NCI-H146 treated with DMSO at 0.1 percent for 48 hours (cell line): ENCODE data around the gene SPIN2B.
A peak's percentile ranks its signal among the peaks of the same experiment; 100 is the strongest.
"Not testable (repeated sequence)": the region's sequence is repeated elsewhere in the genome, so short reads cannot be mapped to it uniquely, and the experiment has no call there.

Experiments
- DNase-seq: peaks from one replicate; lab custom pipeline; 2025; ENCODE audit not compliant: unreplicated experiment; lab: John Stamatoyannopoulos, UW

Gene SPIN2B

GRCh38 chrX:57121162-57121755 is at the start of gene SPIN2B:
Gene SPIN2B, minus strand, starts transcription at chrX:57121548.
- peak; percentile 77 for DNase-seq

GRCh38 chrX:57156397-57157049 is 35.2 kb upstream of the SPIN2B start:
- DNase-seq, result peak; percentile 1

- no peak for DNase-seq
Measured at GRCh38 chrX:57155171-57155570, 33.8 kb upstream of the SPIN2B start.

- not testable (repeated sequence) for DNase-seq
Measured at GRCh38 chrX:57152222-57152621, 30.9 kb upstream of the SPIN2B start.

GRCh38 chrX:57138674-57139073 is 17.3 kb upstream of the SPIN2B start:
- DNase-seq, result no peak

GRCh38 chrX:57137501-57137900 is 16.2 kb upstream of the SPIN2B start:
- no peak for DNase-seq

- not testable (repeated sequence) for DNase-seq
Measured at GRCh38 chrX:57137073-57137472, 15.7 kb upstream of the SPIN2B start, which contains the start of gene SPIN2A. Gene SPIN2A, minus strand, starts transcription at chrX:57137397. Its CDS starts 800 bp downstream, at chrX:57136597.

GRCh38 chrX:57136589-57136988 is 15.2 kb upstream of the SPIN2B start:
- not testable (repeated sequence) for DNase-seq

GRCh38 chrX:57135287-57135686 is 13.9 kb upstream of the SPIN2B start:
- no peak for DNase-seq

GRCh38 chrX:57134702-57135101 is 13.4 kb upstream of the SPIN2B start:
- no peak for DNase-seq

- no peak for DNase-seq
Measured at GRCh38 chrX:57133706-57134105, 12.4 kb upstream of the SPIN2B start.

- DNase-seq, result not testable (repeated sequence)
Measured at GRCh38 chrX:57133284-57133683, 11.9 kb upstream of the SPIN2B start.

- DNase-seq, result no peak
Measured at GRCh38 chrX:57132046-57132445, 10.7 kb upstream of the SPIN2B start.

GRCh38 chrX:57121816-57122215 is 468 bp upstream of the SPIN2B start:
- no peak for DNase-seq

GRCh38 chrX:57120619-57121161 is 658 bp downstream of the SPIN2B start:
- not testable (repeated sequence) for DNase-seq

GRCh38 chrX:57119416-57119815 is 1.9 kb downstream of the SPIN2B start:
- no peak for DNase-seq

GRCh38 chrX:57117566-57117965 is 3.8 kb downstream of the SPIN2B start:
- not testable (repeated sequence) for DNase-seq

- DNase-seq, result no peak
Measured at GRCh38 chrX:57104921-57105398, 16.4 kb downstream of the SPIN2B start.

GRCh38 chrX:57104406-57104805 is 16.9 kb downstream of the SPIN2B start:
- DNase-seq, result no peak

GRCh38 chrX:57103489-57103888 is 17.9 kb downstream of the SPIN2B start:
- DNase-seq, result no peak

GRCh38 chrX:57102918-57103317 is 18.4 kb downstream of the SPIN2B start:
- not testable (repeated sequence) for DNase-seq

- no peak for DNase-seq
Measured at GRCh38 chrX:57083143-57083542, 38.2 kb downstream of the SPIN2B start.
